Activated CD4-positive, alpha-beta T cell treated with anti-CD3 and anti-CD28 coated beads, Interleukin-10, Interleukin-2, amounts not matched to agents 100 ng/mL and 50 ng/mL, durations not matched to agents 16 hours and 8 hours (primary cell): Measurements from ENCODE around the gene CABCOCO1.
"Not testable (repeated sequence)": the region's sequence is repeated elsewhere in the genome, so short reads cannot be mapped to it uniquely, and the experiment has no call there.

Experiments used
- DNase-seq: peaks from one replicate; pipeline ENCODE4 v3.0.0-alpha.2; 2020

The CABCOCO1 gene

GRCh38 chr10:61643316-61643751, 19.4 kb upstream of the CABCOCO1 start:
- no peak for DNase-seq

- DNase-seq, result no peak
Measured at GRCh38 chr10:61653699-61654098, 9.0 kb upstream of the CABCOCO1 start.

GRCh38 chr10:61655335-61655851, 7.3 kb upstream of the CABCOCO1 start:
- DNase-seq, result no peak

GRCh38 chr10:61663466-61663865, 737 bp downstream of the CABCOCO1 start:
- DNase-seq, result no peak

GRCh38 chr10:61664985-61665384, 2.3 kb downstream of the CABCOCO1 start:
- no peak for DNase-seq

GRCh38 chr10:61669161-61669725, 6.5 kb downstream of the CABCOCO1 start:
- no peak for DNase-seq

GRCh38 chr10:61669849-61670248, 7.1 kb downstream of the CABCOCO1 start:
- no peak for DNase-seq

- DNase-seq, result no peak
Measured at GRCh38 chr10:61673360-61673759, 10.6 kb downstream of the CABCOCO1 start.

GRCh38 chr10:61682323-61682722, 19.6 kb downstream of the CABCOCO1 start:
- no peak for DNase-seq

GRCh38 chr10:61683319-61683718, 20.6 kb downstream of the CABCOCO1 start:
- DNase-seq, result no peak

GRCh38 chr10:61684894-61685507, 22.3 kb downstream of the CABCOCO1 start:
- DNase-seq, result no peak

- DNase-seq, result no peak
Measured at GRCh38 chr10:61688551-61689308, 26.0 kb downstream of the CABCOCO1 start.

- not testable (repeated sequence) for DNase-seq
Measured at GRCh38 chr10:61691667-61692066, 28.9 kb downstream of the CABCOCO1 start.

- DNase-seq, result no peak
Measured at GRCh38 chr10:61692447-61693010, 29.8 kb downstream of the CABCOCO1 start.

GRCh38 chr10:61698968-61699655, 36.4 kb downstream of the CABCOCO1 start:
- no peak for DNase-seq

- DNase-seq, result no peak
Measured at GRCh38 chr10:61701055-61701705, 38.5 kb downstream of the CABCOCO1 start.

- no peak for DNase-seq
Measured at GRCh38 chr10:61701706-61702105, 39.0 kb downstream of the CABCOCO1 start.

- DNase-seq, result no peak
Measured at GRCh38 chr10:61702584-61702983, 39.9 kb downstream of the CABCOCO1 start.

- no peak for DNase-seq
Measured at GRCh38 chr10:61705022-61705613, 42.4 kb downstream of the CABCOCO1 start.

- DNase-seq, result no peak
Measured at GRCh38 chr10:61708846-61709245, 46.1 kb downstream of the CABCOCO1 start.

- not testable (repeated sequence) for DNase-seq
Measured at GRCh38 chr10:61712105-61712504, 49.4 kb downstream of the CABCOCO1 start.

- DNase-seq, result not testable (repeated sequence)
Measured at GRCh38 chr10:61719475-61719874, 56.7 kb downstream of the CABCOCO1 start.
